H1 (cell line): ENCODE data around the gene SLC4A9. TPM values are rescaled to one million over a fixed set of nuclear protein-coding genes. Genes with fewer than 3 reads are reported as not detected.

Source experiments
- RXRA ChIP-seq: IDR thresholded peaks from 2 replicates; pipeline ENCODE4 v1.6.1; 2011; ENCODE audit warnings: low read depth, mild to moderate bottlenecking, low read length, moderate library complexity; ENCODE audit not compliant: insufficient read depth
- TAF7 ChIP-seq: optimal IDR thresholded peaks from 2 replicates; pipeline ENCODE3; 2011; ENCODE audit warnings: low read depth, mild to moderate bottlenecking, inconsistent platforms, low read length, moderate library complexity, borderline replicate concordance
- polyA plus RNA-seq, 7 experiments: library from polyadenylated mRNA; depleted of rRNA in 3 of 7; stranded (reverse) in 5 of 7; unstranded in 2 of 7; fragments of >200 nt in 5 of 7; fragments of 200-250 nt in 2 of 7; gene quantifications; 1 replicate in 5 of 7; 2 replicates in 1 of 7; 4 replicates in 1 of 7; pipeline versions ENCODE4 v1.2.1 to v1.2.3, GENCODE V29; 2011 to 2013; ENCODE audit warnings: missing spikeins in 2 of 7, mixed read lengths in 2 of 7
- total RNA-seq: library from RNA; stranded (reverse); fragmentation: NEBNext Ultra II Directional; extraction: Animal tissue kit (Norgen Biotek cat#: 25700); gene quantifications from 2 replicates; pipeline ENCODE4 v1.2.1, GENCODE V29; 2021
- TF ChIP-seq, protein P1 (sequence below): fragments of 300-600 bp; sonication (generic); IDR thresholded peaks from 2 replicates; pipeline ENCODE4 v1.7.1; 2012; ENCODE audit warnings: low read length, moderate library complexity, mild to moderate bottlenecking, inconsistent platforms; ENCODE audit not compliant: insufficient replicate concordance

The SLC4A9 gene
- total and polyA plus RNA-seq, 2 of the 8 experiments (the other 6 are each of a cell fraction or from before 2014, with no cell fraction given), result 0.15 to 0.28 TPM

DNA sequence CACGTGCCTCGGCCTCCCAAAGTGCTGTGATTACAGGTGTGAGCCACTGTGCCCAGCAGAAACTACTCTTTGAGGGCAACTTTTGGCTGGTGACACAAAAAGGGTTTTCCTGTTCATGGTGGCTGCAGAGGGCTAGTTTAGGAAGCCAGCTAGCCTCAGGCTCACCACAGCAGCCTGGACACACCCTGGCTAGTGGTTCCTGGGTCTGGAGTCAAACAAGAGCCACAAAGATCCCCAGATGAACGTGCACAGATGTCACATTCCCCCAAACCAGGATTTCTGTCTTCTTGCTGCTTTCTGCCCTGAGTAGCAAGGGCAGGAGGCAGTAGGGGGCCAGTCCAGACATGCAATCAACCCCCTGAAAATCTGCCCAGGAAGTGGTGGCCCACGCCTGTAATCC is 20.4 kb upstream of the SLC4A9 start (continued):
- TF ChIP-seq, protein P1, sequence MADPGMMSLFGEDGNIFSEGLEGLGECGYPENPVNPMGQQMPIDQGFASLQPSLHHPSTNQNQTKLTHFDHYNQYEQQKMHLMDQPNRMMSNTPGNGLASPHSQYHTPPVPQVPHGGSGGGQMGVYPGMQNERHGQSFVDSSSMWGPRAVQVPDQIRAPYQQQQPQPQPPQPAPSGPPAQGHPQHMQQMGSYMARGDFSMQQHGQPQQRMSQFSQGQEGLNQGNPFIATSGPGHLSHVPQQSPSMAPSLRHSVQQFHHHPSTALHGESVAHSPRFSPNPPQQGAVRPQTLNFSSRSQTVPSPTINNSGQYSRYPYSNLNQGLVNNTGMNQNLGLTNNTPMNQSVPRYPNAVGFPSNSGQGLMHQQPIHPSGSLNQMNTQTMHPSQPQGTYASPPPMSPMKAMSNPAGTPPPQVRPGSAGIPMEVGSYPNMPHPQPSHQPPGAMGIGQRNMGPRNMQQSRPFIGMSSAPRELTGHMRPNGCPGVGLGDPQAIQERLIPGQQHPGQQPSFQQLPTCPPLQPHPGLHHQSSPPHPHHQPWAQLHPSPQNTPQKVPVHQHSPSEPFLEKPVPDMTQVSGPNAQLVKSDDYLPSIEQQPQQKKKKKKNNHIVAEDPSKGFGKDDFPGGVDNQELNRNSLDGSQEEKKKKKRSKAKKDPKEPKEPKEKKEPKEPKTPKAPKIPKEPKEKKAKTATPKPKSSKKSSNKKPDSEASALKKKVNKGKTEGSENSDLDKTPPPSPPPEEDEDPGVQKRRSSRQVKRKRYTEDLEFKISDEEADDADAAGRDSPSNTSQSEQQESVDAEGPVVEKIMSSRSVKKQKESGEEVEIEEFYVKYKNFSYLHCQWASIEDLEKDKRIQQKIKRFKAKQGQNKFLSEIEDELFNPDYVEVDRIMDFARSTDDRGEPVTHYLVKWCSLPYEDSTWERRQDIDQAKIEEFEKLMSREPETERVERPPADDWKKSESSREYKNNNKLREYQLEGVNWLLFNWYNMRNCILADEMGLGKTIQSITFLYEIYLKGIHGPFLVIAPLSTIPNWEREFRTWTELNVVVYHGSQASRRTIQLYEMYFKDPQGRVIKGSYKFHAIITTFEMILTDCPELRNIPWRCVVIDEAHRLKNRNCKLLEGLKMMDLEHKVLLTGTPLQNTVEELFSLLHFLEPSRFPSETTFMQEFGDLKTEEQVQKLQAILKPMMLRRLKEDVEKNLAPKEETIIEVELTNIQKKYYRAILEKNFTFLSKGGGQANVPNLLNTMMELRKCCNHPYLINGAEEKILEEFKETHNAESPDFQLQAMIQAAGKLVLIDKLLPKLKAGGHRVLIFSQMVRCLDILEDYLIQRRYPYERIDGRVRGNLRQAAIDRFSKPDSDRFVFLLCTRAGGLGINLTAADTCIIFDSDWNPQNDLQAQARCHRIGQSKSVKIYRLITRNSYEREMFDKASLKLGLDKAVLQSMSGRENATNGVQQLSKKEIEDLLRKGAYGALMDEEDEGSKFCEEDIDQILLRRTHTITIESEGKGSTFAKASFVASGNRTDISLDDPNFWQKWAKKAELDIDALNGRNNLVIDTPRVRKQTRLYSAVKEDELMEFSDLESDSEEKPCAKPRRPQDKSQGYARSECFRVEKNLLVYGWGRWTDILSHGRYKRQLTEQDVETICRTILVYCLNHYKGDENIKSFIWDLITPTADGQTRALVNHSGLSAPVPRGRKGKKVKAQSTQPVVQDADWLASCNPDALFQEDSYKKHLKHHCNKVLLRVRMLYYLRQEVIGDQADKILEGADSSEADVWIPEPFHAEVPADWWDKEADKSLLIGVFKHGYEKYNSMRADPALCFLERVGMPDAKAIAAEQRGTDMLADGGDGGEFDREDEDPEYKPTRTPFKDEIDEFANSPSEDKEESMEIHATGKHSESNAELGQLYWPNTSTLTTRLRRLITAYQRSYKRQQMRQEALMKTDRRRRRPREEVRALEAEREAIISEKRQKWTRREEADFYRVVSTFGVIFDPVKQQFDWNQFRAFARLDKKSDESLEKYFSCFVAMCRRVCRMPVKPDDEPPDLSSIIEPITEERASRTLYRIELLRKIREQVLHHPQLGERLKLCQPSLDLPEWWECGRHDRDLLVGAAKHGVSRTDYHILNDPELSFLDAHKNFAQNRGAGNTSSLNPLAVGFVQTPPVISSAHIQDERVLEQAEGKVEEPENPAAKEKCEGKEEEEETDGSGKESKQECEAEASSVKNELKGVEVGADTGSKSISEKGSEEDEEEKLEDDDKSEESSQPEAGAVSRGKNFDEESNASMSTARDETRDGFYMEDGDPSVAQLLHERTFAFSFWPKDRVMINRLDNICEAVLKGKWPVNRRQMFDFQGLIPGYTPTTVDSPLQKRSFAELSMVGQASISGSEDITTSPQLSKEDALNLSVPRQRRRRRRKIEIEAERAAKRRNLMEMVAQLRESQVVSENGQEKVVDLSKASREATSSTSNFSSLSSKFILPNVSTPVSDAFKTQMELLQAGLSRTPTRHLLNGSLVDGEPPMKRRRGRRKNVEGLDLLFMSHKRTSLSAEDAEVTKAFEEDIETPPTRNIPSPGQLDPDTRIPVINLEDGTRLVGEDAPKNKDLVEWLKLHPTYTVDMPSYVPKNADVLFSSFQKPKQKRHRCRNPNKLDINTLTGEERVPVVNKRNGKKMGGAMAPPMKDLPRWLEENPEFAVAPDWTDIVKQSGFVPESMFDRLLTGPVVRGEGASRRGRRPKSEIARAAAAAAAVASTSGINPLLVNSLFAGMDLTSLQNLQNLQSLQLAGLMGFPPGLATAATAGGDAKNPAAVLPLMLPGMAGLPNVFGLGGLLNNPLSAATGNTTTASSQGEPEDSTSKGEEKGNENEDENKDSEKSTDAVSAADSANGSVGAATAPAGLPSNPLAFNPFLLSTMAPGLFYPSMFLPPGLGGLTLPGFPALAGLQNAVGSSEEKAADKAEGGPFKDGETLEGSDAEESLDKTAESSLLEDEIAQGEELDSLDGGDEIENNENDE, result no peak
- TF ChIP-seq TAF7, result no peak
- TF ChIP-seq RXRA, result no peak
